Neural progenitor cell (in vitro differentiated cells): ENCODE measurements around the gene NACAD. TPM values are rescaled to one million over a fixed set of nuclear protein-coding genes. Genes with fewer than 3 reads are reported as not detected.

ENCODE experiments used
- DNase-seq: peaks from one replicate; pipeline ENCODE4 v3.0.0-alpha.2; 2016; ENCODE audit warnings: low spot score
- H2AFZ ChIP-seq: fragments of 200-600 bp; sonication (generic); replicated peaks from 2 replicates; pipeline ENCODE4 v1.6.1; 2016; ENCODE audit warnings: antibody characterized with exemption
- H3F3A ChIP-seq: fragments of 200-600 bp; sonication (generic); 2 replicates; pipeline ENCODE4 v1.6.1; 2016; ENCODE audit warnings: antibody characterized with exemption, low read depth
- H3K27ac ChIP-seq: fragments of 200-600 bp; sonication (generic); 2 replicates; pipeline ENCODE4 v1.5.1; 2016; ENCODE audit warnings: mild to moderate bottlenecking
- H3K27me3 ChIP-seq: fragments of 200-600 bp; sonication (generic); 2 replicates; pipeline ENCODE4 v1.6.1; 2016; ENCODE audit warnings: mild to moderate bottlenecking, moderate library complexity
- H3K36me3 ChIP-seq: fragments of 200-600 bp; sonication (generic); 2 replicates; pipeline ENCODE4 v1.5.1; 2016
- H3K4me1 ChIP-seq: fragments of 200-600 bp; sonication (generic); 2 replicates; pipeline ENCODE4 v1.6.1; 2016; ENCODE audit warnings: mixed run types
- H3K4me2 ChIP-seq: fragments of 200-600 bp; sonication (generic); 2 replicates; pipeline ENCODE4 v1.6.1; 2016
- H3K4me3 ChIP-seq: fragments of 200-600 bp; sonication (generic); 2 replicates; pipeline ENCODE4 v1.5.1; 2016
- H3K79me2 ChIP-seq: fragments of 200-600 bp; sonication (generic); 2 replicates; pipeline ENCODE4 v1.6.1; 2016; ENCODE audit warnings: low read depth
- H3K9ac ChIP-seq: fragments of 200-600 bp; sonication (generic); 2 replicates; pipeline ENCODE4 v1.6.1; 2016
- H3K9me3 ChIP-seq: fragments of 200-600 bp; sonication (generic); 2 replicates; pipeline ENCODE4 v1.5.1; 2016; ENCODE audit warnings: low read depth
- H4K20me1 ChIP-seq: fragments of 200-600 bp; sonication (generic); 2 replicates; pipeline ENCODE4 v1.6.1; 2016; ENCODE audit warnings: low read depth
- H3K27ac Mint-ChIP-seq: 3 replicates; pipeline ENCODE4 v1.8.0; 2021; ENCODE audit warnings: mixed read lengths
- H3K27me3 Mint-ChIP-seq: 2 replicates; pipeline ENCODE4 v1.8.0; 2022; ENCODE audit warnings: low read depth, mild to moderate bottlenecking, inconsistent platforms, moderate library complexity, mixed read lengths; ENCODE audit not compliant: insufficient read depth
- H3K36me3 Mint-ChIP-seq: 3 replicates; pipeline ENCODE4 v1.8.0; 2021; ENCODE audit warnings: mixed read lengths
- H3K4me1 Mint-ChIP-seq: 3 replicates; pipeline ENCODE4 v1.8.0; 2021; ENCODE audit warnings: mixed read lengths
- H3K4me3 Mint-ChIP-seq: 3 replicates; pipeline ENCODE4 v1.8.0; 2021; ENCODE audit warnings: mild to moderate bottlenecking, moderate library complexity, mixed read lengths
- H3K9me3 Mint-ChIP-seq: 3 replicates; pipeline ENCODE4 v1.8.0; 2020; ENCODE audit warnings: mixed read lengths
- CTCF ChIP-seq: fragments of 200-600 bp; sonication (generic); IDR thresholded peaks from 2 replicates; pipeline ENCODE4 v1.5.1; 2017; ENCODE audit warnings: antibody characterized with exemption, mild to moderate bottlenecking
- EZH2 ChIP-seq: fragments of 200-600 bp; sonication (generic); IDR thresholded peaks from 2 replicates; pipeline ENCODE4 v1.6.1; 2017; ENCODE audit warnings: antibody characterized with exemption, mild to moderate bottlenecking, moderate library complexity
- EZH2phosphoT487 ChIP-seq: fragments of 200-600 bp; sonication (generic); IDR thresholded peaks from 2 replicates; pipeline ENCODE4 v1.6.1; 2017; ENCODE audit warnings: antibody characterized with exemption
- total RNA-seq: library from RNA; depleted of rRNA; stranded (reverse); fragments of >200 nt; gene quantifications from 2 replicates; pipeline ENCODE4 v1.2.3, GENCODE V29; 2015; ENCODE audit warnings: low replicate concordance

Gene NACAD
- total RNA-seq, 1 donor from 2014 or later = 0.39 TPM

- no peaks in the 10 kb centered on the region for H3K9me3 Mint-ChIP-seq
- Histone ChIP-seq H4K20me1 (peaks cover 14% of the 10 kb centered on the region), H3K9ac (no peak overlapping the region), H2AFZ (no peak overlapping the region), H3K27me3 (no peaks in the 10 kb centered on the region), H3K4me2 (no peak overlapping the region), H3K36me3 (no peaks in the 10 kb centered on the region), H3F3A (no peaks in the 10 kb centered on the region), H3K4me1 (no peaks in the 10 kb centered on the region), H3K4me3 (no peak overlapping the region), H3K79me2 (peaks cover 14% of the 10 kb centered on the region), H3K9me3 (no peaks in the 10 kb centered on the region), H3K27ac (no peak overlapping the region)
- peaks cover 2% of the 10 kb centered on the region for H3K27me3 Mint-ChIP-seq
- H3K27ac Mint-ChIP-seq = no peak overlapping the region
- DNase-seq = no peak
- H3K4me1 Mint-ChIP-seq = no peaks in the 10 kb centered on the region
- no peak for TF ChIP-seq CTCF
- TF ChIP-seq EZH2 = no peak
- no peak for TF ChIP-seq EZH2phosphoT487
- peaks cover 11% of the 10 kb centered on the region for H3K36me3 Mint-ChIP-seq
- H3K4me3 Mint-ChIP-seq = no peak overlapping the region
These were observed 23.5 kb downstream of the NACAD start for GRCh38 chr7:45065031-45065995.

GRCh38 chr7:45064047-45064725, 24.6 kb downstream of the NACAD start:
- H3K4me1 ChIP-seq = no peaks in the 10 kb centered on the region
- no peaks in the 10 kb centered on the region for H3K27me3 ChIP-seq
- H3F3A ChIP-seq = no peaks in the 10 kb centered on the region
- H3K4me1 Mint-ChIP-seq = no peaks in the 10 kb centered on the region
- peaks cover 2% of the 10 kb centered on the region for H3K27me3 Mint-ChIP-seq
- no peaks in the 10 kb centered on the region for H3K36me3 ChIP-seq
- DNase-seq = no peak
- H3K9ac ChIP-seq = no peak overlapping the region
- no peak overlapping the region for H3K27ac ChIP-seq
- H3K4me3 ChIP-seq = no peak overlapping the region
- no peaks in the 10 kb centered on the region for H3K9me3 Mint-ChIP-seq
- H4K20me1 ChIP-seq = peaks cover 14% of the 10 kb centered on the region
- peaks cover 11% of the 10 kb centered on the region for H3K36me3 Mint-ChIP-seq
- no peaks in the 10 kb centered on the region for H3K9me3 ChIP-seq
- no peak overlapping the region for H3K4me2 ChIP-seq
- TF ChIP-seq EZH2 = no peak
- TF ChIP-seq EZH2phosphoT487 = no peak
- no peak for TF ChIP-seq CTCF
- H3K79me2 ChIP-seq = peaks cover 18% of the 10 kb centered on the region
- no peak overlapping the region for H3K4me3 Mint-ChIP-seq
- H2AFZ ChIP-seq = no peak overlapping the region
- no peak overlapping the region for H3K27ac Mint-ChIP-seq

GRCh38 chr7:45061806-45062425, 26.9 kb downstream of the NACAD start:
- Histone ChIP-seq H2AFZ (no peak overlapping the region), H3K27ac (no peak overlapping the region), H3K9ac (no peak overlapping the region), H3K36me3 (no peaks in the 10 kb centered on the region), H3F3A (no peaks in the 10 kb centered on the region), H3K4me1 (no peaks in the 10 kb centered on the region), H4K20me1 (peaks cover 18% of the 10 kb centered on the region), H3K79me2 (peaks cover 18% of the 10 kb centered on the region), H3K4me2 (no peak overlapping the region), H3K27me3 (no peaks in the 10 kb centered on the region), H3K9me3 (no peaks in the 10 kb centered on the region), H3K4me3 (no peak overlapping the region)
- H3K9me3 Mint-ChIP-seq = no peaks in the 10 kb centered on the region
- H3K27me3 Mint-ChIP-seq = peaks cover 2% of the 10 kb centered on the region
- no peak for DNase-seq
- TF ChIP-seq EZH2phosphoT487 (no peak), EZH2 (no peak)
- H3K27ac Mint-ChIP-seq = no peak overlapping the region
- no peak overlapping the region for H3K4me3 Mint-ChIP-seq
- no peaks in the 10 kb centered on the region for H3K4me1 Mint-ChIP-seq
- peaks cover 9% of the 10 kb centered on the region for H3K36me3 Mint-ChIP-seq
